Epidermal melanocyte (primary cell): ENCODE measurements around the gene GUCY1A1.
A peak's percentile ranks its signal among the peaks of the same experiment; 100 is the strongest.

Experiments used
- DNase-seq: peaks from one replicate; pipeline ENCODE4 v3.0.0; 2011; ENCODE audit warnings: low spot score; ENCODE audit not compliant: insufficient read length

The GUCY1A1 gene

GRCh38 chr4:155734951-155735350 is 68.3 kb downstream of the GUCY1A1 start:
- no peak for DNase-seq

- no peak for DNase-seq
These were observed 68.8 kb downstream of the GUCY1A1 start for GRCh38 chr4:155735496-155735895.

GRCh38 chr4:155738548-155738947 is 71.9 kb downstream of the GUCY1A1 start:
- DNase-seq, result no peak

GRCh38 chr4:155741546-155741945 is 74.9 kb downstream of the GUCY1A1 start:
- no peak for DNase-seq

- DNase-seq, result no peak
These were observed 75.8 kb downstream of the GUCY1A1 start for GRCh38 chr4:155742310-155743015.

DNA sequence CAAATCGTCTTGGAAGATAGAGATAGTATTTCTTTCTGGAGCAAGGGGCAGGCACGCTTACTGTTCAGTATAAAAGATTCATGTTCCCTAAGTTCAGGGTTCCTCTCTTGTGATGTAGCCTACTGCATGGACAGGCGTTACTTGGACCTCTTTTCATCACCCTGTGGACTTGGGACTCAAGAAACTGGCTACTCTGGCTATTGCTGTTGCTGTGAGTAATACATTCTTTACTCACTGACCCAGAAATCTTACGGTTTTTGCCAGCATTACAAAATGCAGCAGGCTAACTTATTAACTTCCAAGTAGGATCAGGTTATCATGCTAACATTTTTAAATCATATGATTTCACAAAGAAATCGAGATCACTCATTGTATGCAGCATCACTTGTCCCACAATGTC is 79.3 kb downstream of the GUCY1A1 start:
- DNase-seq, result no peak

DNA sequence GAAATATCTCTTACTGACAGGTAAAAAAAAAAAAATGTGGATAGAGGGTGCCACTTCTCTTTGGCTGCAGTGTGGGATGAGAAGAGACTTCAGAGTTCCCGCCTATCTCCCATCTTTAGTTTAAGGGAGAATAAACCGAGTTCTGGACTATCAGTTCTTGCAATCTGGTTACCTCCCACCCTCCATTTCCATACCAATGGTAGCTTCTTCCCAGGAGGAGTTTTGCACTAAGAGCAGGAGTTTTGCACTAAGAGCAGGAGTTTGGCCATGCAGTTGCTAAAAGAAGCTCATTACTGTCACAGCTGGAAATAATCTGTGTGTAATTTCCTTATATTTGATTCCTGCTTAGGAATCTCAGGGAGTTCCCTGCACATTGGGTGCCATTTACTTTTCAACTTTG is 81.4 kb downstream of the GUCY1A1 start:
- no peak for DNase-seq

GRCh38 chr4:155749041-155749440 is 82.4 kb downstream of the GUCY1A1 start:
- no peak for DNase-seq

DNA sequence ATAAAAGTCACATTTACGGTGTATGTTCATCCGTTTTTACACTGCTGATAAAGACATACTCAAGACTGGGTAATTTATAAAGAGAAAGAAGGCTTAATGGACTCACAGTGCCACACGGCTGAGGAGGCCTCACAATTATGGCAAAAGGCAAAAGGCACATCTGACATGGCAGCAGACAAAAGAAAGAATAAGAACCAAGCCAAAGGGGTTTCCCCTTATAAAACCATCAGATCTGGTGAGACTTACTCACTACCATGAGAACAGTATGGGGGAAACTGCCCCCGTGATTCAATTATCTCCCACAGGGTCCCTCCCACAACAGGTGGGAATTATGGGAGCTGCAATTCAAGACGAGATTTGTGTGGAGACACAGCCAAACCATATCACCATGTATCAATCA is 84.9 kb downstream of the GUCY1A1 start:
- DNase-seq, result no peak

DNA sequence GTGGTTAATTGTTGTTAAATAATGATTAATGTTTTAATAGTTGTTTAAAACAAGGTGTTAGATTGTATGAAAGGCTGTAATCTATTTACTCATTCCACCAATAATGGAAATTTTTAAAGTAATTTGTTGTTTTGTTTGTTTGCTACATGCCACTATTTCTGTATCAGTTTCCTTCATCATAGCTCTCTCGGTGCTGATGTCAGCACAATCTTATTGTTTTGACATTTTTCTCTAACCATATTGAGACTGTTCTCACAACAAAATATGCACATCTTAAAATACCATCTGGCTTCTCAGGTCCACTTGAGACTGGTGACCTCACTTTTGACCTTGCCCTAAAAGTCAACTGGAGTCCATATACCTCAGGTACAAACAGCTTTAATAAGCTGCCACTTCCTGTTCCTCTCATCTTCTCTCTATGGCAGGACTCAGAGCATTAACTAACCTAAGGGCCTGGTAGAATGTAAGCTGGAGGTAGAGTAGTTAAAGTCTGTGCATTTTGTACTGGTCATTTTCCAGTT is 91.2 kb downstream of the GUCY1A1 start:
- DNase-seq, result no peak

GRCh38 chr4:155758481-155759371 is 92.1 kb downstream of the GUCY1A1 start, which contains the start of gene GUCY1B1:
Gene GUCY1B1, plus strand, starts transcription at chr4:155759021. Its CDS starts 120 bp downstream, at chr4:155759141.
- DNase-seq, result peak; percentile 95

GRCh38 chr4:155759372-155760252 is 93.0 kb downstream of the GUCY1A1 start:
- no peak for DNase-seq

- DNase-seq, result no peak
These were observed 94.4 kb downstream of the GUCY1A1 start for GRCh38 chr4:155761047-155761446.

DNA sequence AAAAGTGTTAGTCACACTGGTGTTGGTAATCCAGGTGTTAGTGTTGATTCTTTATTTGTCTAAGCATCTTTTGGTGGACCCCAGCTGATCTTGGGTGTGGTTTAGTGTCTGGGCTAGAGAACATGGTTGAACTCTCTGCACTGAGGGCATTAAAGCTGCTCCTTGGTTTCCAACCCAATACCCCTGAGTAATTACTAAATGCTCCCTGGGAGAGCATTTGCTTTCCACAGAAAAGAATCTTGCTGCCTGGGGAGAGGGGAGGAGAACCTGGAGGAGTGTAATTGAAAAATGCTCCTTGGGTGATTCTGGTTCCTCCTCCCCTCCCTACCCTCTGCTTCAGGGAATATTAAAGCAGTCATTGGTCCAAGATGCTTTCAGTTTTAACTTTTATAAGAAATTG is 95.3 kb downstream of the GUCY1A1 start:
- no peak for DNase-seq

DNA sequence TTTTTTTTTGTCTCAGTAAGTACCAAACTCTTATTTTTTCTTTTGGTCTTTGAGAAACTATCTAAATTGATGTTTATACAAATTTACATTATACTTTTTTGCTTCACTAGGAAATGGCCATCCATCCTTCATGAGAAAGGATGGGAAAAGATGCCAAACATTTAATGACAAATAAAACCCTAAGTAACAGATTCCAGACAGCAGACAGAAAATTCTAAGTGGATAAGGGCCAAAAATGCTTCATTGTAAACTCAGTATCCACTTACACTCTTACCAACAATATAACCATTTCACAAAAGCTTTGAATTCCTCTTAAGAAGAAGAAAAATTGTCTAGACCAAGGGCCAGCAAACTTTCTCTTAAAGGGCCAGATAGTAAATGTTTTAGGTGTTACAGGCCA is 95.7 kb downstream of the GUCY1A1 start:
- peak; percentile 32 for DNase-seq

DNA sequence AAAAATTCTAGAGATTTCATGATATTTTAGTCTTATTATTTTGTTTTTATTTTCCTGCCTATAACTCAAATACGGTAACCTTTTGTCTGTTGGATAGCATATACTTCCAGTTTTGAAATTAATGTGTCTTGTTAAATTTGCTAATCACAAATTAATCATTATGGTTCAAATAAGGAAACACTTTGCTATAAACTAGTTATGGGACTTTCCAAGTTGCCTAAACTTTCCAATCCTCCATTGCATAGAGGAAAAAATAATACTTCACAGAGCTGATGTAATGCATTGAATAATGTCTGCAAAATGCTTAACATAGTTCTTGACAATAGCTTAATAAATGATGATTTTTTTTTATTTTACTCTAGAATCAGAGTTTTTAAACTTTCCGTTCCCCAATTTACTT is 96.9 kb downstream of the GUCY1A1 start:
- no peak for DNase-seq

DNA sequence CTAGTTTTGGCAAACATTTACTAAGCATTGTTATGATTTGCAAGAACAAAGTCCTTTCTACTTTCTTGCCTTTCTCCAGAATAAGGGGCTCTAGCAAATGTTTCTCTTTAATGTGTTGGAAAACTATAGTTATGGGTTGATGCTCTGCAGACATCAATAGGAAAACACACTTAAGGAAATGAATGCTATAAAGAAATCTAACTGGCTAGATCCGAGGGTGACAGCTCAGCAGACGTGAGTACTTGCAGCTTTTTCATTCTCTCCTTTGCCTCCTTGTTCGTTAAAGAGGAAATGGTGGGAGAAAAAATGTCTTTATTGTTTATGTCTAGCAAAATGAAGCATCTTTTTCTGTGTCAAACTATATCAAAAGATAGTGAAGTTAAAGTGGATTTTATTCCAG is 98.5 kb downstream of the GUCY1A1 start:
- DNase-seq, result no peak

DNA sequence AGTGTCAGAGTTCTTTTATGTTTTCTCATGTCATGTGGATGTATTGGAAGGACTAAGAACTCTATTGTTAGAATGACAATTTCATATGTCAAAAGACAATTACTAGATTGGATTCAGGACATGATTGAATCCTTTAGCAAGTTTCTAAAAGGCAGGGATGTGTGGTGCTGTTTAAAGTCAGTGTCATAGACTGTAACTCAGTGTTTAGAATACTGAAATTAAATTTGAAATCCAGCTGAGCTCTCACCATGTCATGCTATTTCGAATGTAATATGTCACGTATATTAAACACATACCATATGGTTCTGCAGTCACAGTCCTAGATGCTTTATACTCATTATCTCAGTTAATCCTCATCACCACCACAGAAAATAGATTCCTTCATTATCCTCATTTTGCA is 100.0 kb downstream of the GUCY1A1 start:
- DNase-seq, result no peak

DNA sequence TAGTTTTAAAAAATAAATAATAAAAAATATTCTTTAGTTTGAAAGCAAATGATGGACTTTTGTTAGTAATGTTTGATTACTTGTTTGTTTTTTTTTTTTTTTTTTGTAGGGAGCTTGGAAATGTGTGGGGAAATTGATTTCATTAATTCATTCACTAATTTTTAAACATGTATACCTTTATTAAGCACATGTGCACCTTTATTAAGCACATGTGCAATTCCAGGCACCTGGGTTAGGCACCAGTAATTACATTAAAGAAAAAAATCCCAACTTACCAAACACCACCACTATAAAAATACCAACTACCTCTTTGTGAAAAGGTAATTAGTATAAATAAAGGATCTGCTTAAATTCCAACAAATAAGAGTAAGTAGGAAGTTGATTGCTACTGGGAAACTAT is 101.7 kb downstream of the GUCY1A1 start:
- no peak for DNase-seq

DNA sequence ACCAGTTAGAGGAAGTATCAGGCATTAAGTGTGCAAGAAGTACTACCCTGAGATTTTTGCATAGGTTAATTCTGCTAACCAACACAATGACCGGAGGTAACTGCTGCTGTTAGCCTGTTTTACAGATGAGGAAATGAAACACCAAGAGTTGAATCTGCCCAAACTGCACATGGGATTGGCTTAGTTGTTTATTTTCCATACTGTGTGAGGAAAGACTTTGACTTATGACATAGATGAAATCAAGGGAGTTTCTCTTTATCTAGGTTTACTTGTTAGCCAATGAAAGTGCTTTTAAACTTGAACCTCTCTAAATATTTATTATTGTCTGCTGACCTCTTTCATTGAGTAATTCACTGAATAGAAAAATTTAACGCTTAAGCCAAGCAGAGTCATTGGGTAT is 102.4 kb downstream of the GUCY1A1 start:
- no peak for DNase-seq

DNA sequence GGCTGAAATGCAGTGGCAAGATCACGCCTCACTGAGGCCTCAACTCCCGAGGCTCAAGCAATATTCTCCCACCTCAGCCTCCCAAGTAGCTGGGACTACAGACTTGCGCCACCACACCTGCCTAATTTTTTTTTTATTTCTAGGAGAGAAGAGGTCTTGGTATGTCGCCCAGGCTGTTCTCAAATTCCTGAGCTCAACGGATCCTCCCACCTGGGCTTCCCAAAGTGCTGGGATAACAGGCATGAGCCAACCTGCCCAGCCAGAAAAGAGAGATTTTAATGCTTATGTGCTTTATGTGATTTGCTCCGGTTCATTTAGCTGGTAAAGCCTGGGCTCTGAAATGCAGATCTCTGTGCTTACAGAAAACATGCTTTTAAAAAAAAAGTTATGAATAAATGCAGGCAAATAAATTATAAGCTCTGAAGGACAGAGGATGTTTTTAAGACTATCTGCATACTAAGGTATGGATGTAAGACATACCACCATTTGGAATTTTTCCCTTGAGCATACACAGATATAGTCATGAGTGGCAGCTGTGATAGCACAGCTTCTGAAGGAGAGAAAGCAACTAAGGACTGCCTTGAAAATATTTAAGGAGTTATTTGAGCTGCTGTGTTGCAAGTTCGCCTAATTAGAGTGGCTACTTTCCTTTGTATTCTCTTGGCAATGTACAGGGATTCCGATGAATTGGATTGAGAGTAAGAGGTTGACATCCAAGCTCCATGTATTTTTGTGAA is 106.0 kb downstream of the GUCY1A1 start:
- DNase-seq, result no peak
